GM21360 (cell line): ENCODE measurements around the gene CDS1.
"Not testable (repeated sequence)": the region's sequence is repeated elsewhere in the genome, so short reads cannot be mapped to it uniquely, and the experiment has no call there.

ENCODE experiments used
- ATAC-seq: cut with Tn5 transposase; IDR thresholded peaks from one replicate; pipeline ENCODE4 v1.9.1; 2021; ENCODE audit warnings: mild to moderate bottlenecking, moderate library complexity; ENCODE audit not compliant: unreplicated experiment

Gene CDS1

DNA sequence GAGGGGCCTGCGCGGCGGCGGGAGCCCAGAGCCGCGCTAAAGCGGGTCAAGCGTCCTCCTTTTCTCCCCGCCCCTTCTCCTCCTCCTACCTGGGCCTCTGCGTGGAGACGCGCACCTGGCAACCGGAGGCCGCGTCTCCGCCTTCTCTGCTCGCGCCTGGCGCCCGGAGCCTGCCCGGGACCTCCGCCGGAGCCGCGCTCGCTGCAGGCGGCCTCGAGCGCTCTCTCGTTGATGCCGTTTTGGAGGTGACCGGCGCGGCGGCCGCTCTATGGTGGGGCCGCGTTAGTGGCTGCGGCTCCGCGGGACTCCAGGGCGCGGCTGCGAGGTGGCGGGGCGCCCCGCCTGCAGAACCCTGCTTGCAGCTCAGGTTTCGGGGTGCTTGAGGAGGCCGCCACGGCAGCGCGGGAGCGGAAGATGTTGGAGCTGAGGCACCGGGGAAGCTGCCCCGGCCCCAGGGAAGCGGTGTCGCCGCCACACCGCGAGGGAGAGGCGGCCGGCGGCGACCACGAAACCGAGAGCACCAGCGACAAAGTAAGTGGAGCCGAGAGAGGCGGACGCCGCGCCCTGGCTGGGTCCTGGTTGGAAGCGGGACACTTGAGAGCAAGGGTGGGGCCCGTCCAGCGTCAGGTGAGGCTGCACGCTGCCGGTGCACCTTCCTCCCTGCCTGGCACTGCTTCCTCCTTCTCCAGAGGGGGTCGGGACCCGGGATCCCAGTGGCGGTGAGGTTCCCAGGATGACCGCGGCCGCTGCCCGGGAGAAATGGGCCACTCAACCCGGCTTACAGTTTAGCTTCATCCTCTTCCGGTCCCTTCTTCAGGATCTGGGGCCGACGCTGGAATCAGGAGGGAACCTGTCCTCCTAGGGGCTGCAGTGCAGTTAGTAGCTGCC, at the start of gene CDS1:
CDS1 (plus strand) TSS at position 140 of the 888 bp plus-strand sequence; CDS start at position 415, 275 bp downstream.
- ATAC-seq = peak; percentile 48

DNA sequence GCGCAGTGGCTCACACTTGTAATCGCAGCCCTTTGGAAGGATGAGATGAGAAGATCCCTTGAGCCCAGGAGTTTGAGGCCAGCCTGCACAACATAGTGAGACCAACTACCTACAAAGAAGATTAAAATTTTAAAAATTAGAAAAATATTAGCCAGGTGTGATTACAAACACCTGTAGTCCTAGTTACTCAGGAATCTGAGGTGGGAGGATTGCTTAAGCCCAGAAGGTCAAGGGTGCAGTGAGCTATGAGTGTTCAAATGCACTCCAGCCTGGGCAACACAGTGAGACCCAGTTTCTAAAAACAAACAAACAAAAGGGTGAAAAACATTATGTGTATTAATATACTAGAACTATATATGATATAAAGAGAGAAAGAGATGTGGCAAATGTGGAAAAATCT, 47.0 kb upstream of the CDS1 start:
- ATAC-seq = no peak

DNA sequence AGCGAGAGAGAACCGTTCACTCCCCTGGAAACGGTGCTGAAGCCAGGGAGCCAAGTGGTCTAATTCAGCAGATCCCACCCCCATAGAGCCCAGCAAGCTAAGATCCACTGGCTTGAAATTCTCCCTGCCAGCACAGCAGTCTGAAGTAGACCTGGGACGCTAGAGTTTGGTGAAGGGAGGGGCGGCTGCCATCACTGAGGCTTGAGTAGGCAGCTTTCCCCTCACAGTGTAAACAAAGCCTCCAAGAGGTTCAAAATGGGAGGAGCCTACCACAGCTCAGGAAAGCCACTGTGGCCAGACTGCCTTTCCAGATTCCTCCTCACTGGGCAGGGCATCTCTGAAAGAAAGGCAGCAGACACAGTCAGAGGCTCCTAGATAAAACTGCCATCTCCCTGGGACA, 37.8 kb upstream of the CDS1 start:
- ATAC-seq = no peak

DNA sequence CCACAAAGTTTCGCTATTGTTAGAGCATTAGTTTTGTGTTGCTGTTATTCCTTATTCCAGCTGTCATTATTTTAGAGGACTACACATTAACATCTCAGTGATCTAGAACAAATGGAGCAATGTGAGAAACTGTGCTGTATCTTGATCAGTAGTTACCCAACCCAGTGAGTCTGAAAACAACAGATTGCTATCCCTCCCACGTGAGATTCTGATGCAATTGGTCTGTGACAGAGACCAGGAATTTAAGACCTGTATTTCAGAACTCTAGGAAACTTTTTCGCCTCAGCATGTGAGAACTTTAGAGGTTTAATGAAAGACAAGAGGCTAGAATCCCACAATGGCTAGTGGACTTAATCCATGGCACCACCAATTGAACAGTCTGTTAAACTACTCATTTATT, 35.7 kb upstream of the CDS1 start:
- no peak for ATAC-seq

DNA sequence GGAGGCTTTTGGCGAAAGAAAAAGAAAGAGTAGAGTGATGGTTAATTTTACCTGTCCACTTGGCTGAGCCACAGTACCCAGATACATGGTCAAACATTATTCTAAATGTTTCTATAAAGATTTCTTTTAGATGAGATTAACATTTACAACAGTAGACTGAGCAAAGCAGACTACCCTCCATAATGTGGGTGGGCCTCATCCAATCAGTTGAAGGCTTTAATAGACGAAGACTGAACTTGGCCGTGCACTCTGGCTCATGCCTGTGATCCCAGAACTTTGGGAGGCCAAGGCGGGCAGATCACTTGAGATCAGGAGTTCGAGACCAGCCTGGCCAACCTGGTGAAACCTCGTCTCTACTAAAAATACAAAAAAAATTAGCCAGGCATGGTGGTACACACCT, 33.7 kb upstream of the CDS1 start:
- ATAC-seq = not testable (repeated sequence)

DNA sequence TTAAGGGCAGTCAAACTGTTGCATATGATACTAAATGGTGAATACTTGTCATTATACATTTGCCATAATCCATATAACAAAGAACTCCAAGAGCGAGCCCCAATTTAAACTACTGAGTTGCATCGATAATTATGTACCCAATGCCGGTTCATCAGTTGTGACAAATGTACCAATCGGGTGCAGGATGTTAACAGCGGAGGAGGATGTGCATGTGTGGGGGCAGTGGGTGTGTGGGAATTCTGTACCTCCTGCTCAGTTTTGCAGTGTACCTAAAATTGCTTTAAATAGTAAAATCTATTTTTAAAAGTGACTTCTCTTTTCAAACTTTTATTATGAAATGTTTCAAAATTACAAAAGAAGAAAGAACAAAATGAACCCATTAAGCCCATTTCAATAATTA, 20.8 kb upstream of the CDS1 start:
- no peak for ATAC-seq

DNA sequence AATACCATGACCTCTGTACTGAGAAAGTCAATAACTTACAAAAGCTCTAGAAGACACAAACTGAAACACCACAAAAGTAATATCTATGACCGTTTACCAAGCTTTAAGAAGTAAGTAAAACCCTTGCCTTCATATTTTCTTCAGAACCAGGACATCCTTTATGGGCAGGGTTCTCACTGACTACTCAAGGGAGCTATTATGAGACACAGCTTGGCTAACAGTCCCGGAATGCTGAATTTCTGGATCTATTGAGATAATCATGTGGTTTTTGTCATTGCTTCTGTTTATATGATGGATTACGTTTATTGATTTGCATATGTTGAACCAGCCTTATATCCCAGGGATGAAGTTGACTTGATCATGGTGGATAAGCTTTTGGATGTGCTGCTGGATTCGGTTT, 19.9 kb upstream of the CDS1 start:
- no peak for ATAC-seq

DNA sequence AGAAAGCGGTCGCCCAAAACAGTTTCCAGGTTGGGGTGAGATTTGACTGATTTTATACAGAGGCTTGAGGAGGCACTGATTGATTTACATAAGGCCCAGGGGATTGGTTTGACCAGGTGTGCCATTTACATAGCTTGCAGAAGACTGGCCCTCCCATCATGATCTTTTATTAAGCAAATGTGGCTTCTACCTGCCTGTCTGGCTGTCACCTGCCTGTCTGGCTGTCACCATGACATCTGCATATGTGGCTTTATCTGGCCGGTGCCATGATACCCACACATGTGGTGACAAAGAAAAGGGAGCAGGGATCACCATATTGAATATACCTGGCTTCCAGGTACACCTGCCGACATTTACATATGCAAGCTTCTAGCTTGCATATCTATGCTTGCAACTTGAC, 17.0 kb upstream of the CDS1 start:
- no peak for ATAC-seq

DNA sequence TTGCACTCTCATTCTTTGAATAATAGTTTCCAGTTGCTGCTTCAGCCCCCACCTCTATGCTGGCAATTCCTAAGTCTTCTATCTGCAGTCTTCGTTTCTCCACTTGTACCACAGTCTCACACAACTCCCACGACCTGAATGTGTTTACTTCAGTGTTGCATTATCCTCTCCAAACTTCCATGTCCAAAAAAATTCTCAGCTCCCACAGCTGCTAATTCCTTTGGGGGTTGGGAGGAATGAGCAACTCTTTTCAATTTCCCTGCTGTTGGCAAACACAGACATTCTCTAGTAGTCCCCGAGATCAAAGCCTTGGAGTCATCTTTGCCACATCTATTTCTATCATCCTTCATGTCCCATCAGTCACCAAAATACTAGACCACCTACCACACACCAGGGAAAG, 14.4 kb upstream of the CDS1 start:
- no peak for ATAC-seq

DNA sequence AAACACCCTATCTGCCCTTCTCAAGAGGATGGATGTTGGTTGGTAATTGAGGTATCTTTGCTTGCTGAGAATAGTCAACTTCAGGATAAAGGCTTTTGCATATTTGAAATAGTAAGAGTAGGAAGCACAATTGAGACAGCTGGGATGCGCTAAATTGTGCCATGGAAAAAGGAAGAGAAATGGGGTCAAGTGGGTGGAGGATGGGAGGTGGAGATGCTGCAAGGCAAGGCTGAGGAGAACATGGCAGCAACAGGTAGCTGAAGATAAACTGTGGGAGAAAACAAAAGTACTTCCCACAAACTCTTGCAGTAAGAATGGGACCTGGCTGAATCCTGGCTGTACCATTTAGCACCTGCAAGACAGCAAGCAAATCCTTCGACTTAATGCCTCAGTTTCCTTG, 13.9 kb upstream of the CDS1 start:
- ATAC-seq = no peak

DNA sequence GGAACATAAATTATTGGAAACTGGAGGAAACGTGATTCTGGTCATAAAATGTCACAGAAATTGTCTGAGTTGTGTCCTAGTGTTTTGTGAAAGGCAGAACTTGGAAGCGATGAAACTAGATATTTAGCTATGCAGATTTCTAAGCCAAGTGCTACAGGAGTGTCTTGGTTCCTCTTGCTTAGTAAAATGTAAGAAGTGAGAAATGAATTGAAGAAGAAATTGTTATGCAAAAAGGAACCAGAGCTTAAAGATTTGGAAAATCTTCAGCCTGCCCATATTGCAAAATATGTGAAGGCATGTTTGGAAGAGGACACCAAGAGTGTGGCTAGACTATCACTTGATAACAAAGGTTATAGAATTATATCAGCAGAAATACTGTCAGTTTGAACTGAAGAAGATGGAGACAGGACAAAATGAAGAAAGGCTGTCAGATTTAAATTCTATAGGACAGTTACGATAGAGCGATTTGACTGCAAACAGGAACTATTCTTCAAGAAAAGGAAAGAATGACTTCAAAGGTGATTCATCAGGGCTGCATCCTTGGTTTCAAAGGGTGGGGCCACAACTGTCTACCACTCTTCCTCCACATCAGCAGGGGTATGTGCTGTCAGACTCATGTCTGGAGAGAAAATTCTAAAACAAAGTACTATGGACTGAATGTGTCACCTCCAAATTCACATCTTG, 9.4 kb upstream of the CDS1 start:
- no peak for ATAC-seq

DNA sequence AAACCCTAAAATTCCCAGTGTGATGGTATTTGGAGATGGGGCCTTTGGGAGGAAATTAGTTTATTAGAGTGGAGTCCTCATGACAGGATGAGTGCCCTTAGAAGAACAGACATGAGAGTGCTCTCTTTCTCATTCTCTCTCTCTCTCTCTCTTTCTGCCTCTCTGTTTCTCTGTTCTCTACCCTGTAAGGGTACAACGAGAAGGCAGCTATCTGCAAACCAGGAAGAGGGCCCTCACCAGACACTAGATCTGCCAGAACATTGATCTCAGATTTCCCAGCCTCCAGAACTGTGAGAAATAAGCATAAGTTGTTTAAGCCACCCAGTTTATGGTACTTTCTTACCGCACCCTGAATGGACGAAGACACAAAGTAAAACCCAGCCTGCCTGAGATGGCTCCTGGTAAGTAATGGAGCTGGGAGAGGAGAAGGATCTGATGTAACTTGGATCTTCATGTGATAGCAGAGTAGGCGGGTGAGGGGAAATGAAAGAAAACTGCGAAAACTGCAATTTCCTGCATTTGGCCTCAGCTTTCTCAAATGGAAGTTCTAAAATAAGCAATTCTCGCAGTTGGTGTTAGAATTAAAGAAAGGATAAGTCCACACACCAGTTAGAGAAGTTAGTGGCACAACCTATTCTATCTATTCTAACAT, 8.7 kb upstream of the CDS1 start:
- no peak for ATAC-seq

DNA sequence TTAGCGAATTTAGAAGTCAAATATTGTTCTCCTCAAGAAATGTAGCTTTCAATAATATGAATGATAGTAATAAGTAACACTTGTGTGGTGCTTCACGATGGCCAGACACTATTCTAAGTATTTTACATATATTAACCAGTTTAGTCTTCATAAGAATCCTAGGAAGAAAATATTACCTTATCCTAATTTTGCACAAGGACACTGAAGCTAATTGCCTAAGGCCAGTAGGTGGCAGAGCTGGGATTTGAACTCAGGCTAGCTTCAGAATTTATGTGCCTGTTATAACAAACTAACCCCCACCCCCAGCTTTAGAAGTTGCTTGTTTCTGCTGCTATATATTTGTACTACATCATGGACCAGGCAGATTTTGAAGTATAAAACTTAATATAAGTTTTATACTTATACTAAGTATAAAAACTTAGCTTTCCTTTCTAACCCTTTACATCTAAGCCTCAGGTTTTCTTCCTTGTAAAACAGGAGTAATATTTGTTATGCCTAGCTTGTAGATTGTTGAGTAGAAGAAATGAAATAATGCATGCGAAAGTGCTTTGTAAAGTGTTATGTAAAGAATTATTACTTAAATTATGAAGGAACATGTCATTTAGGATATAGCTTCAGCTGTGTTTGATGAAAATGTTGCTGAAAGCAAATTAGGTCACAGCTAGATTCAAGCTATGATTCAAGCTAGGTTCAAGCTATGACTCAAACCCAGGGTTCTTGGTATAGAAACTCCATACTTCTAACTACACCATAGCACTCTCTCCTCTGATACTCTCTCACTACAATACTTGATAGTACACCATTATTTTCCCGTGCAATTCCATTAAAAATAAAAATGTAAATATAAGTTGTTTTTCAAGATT, 4.2 kb upstream of the CDS1 start:
- no peak for ATAC-seq

DNA sequence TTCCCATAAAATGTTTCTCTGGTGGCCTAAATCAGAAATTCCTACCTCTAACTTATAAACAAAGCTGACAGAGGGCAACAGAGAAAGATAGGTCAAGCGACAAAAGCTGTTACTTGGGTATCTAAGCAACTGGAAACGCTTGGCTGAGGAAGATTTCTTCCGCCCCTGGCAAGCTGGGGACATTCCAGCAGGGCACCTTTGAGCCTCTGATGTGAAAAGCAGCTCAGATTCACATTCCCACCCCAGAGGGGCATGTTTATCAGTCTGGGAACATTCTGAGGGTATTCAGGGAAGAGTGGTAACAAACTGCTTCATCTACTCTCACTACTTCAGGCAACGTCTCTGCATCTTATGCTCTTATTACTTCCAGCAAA, 3.5 kb upstream of the CDS1 start:
- no peak for ATAC-seq

DNA sequence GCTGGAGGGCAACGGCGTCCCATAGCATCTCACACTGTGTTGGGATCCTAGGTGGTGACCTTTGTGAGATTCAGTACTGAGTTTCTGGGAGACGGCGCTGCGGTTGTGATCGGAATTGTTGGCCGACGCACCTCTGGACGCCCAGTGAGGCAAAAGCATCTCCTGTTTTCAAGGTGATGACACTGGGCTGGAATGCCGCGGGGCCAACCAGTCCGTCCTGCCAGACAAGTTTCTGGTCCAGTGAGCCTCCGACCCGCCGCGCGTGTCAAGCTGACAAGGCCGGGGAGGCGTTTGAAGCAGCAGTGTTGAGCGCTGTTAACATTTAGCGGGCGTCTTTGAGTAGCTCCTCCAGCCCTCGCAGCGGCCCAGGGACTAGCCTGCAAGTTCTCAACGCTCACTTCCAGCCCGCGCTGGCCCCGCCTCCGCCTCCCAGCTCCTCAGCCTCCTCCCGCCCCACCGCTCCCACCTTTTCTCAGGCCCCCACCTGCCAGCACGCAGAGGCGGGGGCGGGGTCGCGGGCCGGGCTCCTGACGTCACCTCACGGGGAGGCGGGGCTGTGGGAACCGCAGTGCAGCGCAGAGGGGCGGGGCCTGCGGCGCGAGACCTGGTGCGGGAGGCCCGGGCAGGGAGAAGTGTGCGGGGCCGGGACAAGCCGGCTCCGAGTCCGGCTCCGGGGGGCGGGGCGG, 482 bp upstream of the CDS1 start:
- ATAC-seq = peak; percentile 77

DNA sequence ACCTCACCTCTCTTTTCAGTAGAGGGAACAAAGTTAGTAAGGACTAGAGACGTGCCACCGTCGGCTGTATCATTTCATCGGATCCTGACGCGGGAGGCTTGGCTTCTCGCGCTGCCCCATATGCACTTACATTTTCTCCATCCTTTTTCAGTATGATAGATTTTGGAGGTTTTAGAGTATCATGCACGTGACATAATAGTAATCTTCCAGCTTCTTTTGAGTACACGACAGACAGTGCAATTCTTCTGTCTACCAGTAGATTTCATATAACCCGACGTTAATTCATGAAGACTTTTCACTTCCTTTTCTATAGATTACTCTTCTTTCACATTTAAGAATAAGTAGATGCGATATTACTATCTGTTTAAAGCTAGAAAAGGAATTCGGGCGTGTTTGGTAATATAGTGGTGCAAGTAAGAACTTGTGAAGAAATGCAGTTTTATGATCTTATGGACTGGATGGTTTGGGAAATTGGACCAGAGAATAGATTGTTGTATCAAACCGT, 1.0 kb downstream of the CDS1 start:
- no peak for ATAC-seq

DNA sequence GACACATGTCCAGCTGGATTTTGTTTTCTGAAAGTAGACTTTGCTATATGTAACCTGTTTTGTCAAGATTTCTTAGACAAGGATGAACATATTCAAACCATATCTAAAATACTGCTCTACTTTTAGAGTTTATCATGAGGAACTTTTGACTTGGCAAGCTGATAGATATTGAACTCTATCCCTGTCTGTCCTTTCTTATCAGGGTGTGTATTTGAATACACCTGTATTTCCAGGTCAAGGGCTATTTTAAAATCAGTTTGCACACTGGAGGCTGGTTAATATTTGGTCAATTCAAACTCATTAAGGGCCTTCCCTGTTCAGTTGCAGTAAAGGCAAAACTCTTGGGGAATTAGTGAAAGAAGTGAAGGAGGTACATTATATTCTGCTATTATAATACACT, 2.3 kb downstream of the CDS1 start:
- ATAC-seq = no peak

DNA sequence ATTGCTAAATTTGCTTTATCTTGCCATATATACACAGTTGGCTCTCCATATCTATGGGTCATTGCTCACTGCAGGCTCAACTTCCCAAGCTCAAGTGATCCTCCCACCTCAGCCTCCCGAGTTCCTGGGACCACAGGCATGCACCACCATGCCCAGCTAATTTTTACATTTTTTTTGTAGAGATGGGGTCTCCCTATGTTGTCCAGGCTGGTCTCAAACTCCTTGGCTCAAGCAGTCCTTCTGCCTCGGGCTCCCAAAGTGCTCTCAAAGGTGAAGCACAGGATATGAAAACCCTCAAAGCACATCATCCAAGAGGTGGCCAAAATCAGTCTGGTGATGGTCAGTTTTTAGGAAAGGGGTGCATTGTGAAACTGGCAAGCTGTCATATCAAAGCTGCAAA, 11.8 kb downstream of the CDS1 start:
- ATAC-seq = no peak

DNA sequence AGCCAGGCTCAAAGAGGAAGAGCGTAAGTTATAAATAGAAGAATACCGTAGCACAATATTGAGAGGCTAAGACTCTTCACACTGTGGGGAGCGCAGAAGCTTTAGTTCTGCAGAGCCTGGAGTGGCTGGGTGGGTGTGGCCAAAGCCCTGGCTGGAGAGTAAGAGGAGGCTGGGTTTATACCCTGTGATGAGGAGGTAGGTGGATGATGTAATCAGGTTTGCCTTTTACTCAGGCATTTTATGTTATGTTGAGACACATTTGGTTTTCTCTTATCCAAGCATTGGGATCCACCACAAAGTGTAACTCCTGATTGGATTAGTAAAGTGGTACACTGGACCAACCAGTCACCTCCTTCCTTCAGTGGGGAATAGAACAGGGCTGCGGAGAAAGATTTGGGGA, 13.9 kb downstream of the CDS1 start:
- ATAC-seq = no peak

DNA sequence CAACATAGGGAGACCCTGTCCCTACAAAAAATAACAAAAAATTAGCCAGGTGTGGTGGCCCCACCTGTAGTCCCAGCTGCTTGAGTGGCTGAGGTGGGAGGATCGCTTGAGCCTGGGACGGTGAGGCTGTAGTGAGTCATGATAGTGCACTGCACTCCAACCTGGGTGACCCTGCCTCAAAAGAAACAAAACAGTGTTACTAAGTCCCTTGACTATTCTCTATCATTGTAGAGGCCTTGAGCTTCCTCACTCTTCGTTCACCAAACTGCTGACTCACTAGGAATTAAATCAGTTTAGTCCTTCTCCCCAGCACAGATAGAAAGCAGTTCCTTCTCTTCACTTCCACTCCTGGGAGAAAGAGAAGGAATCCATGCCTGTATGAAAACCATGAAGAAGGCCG, 14.5 kb downstream of the CDS1 start:
- no peak for ATAC-seq
